K562 (cell line): ENCODE data around the gene OR1I1. TPM values are rescaled to one million over a fixed set of nuclear protein-coding genes. Genes with fewer than 3 reads are reported as not detected.

Experiments
- ATAC-seq: fragments of 200-7000 bp; cut with Tn5 transposase; 3 replicates; pipeline ENCODE4 v1.9.1; 2020; ENCODE audit warnings: moderate library complexity
- BruUV-seq: library from RNA; stranded (reverse); fragments of 400-500 nt; replicated peaks from 2 replicates; lab custom pipeline; 2021; lab: Mats Ljungman, UMichigan
- CTCF ChIA-PET: fragments of 300-600 bp; formaldehyde crosslinking; extraction: SDS; loops from one replicate; lab custom pipeline; 2021; ENCODE audit warnings: low intra/inter-chr PET ratio; lab: Yijun Ruan, JAX
- POLR2A ChIA-PET: fragments of 300-600, 350-650 bp; sonication (Branson Sonifier 250); formaldehyde crosslinking; extraction: SDS; loops from one replicate; lab custom pipeline; 2021; ENCODE audit warnings: antibody characterized with exemption, inconsistent platforms; lab: Yijun Ruan, JAX
- DNase-seq, 4 experiments: peaks; one replicate each; pipeline versions ENCODE4 v3.0.0 to v3.0.0-alpha.2; 2011 to 2018; ENCODE audit warnings: low spot score in 3 of 4, mixed read lengths in 3 of 4; ENCODE audit errors: extremely low read depth in 1 of 4
- FAIRE-seq: peaks from 2 replicates; lab custom pipeline; 2011; peaks lifted over from hg19 to GRCh38; lab: Jason Lieb, UNC
- H2AFZ ChIP-seq: 2 replicates; pipeline ENCODE4 v1.6.0; 2011; ENCODE audit warnings: low read depth, low read length, control low read depth, inconsistent platforms
- H3K27ac ChIP-seq: fragments of 200-600 bp; 3 replicates; pipeline ENCODE4 v1.8.0; 2011; ENCODE audit warnings: low read depth, mild to moderate bottlenecking, control low read depth, inconsistent platforms, low read length, moderate library complexity, mixed read lengths; ENCODE audit errors: extremely low read depth
- H3K27me3 ChIP-seq, 2 experiments: fragments of 300-600 bp in 1 of 2; 2 replicates in 1 of 2; 3 replicates in 1 of 2; pipeline versions ENCODE4 v1.6.0 to v1.8.0; 2011; ENCODE audit warnings: inconsistent platforms in 2 of 2, low read length in 2 of 2, mild to moderate bottlenecking in 1 of 2, mixed read lengths in 1 of 2, moderate library complexity in 1 of 2; ENCODE audit not compliant: control insufficient read depth in 2 of 2, insufficient read depth in 2 of 2
- H3K36me3 ChIP-seq: fragments of 300-600 bp; 3 replicates; pipeline ENCODE4 v1.8.0; 2011; ENCODE audit warnings: mild to moderate bottlenecking, low read length, inconsistent platforms; ENCODE audit not compliant: control insufficient read depth, insufficient read depth
- H3K4me1 ChIP-seq, 2 experiments: fragments of 200-600 bp in 1 of 2; replicated peaks in 1 of 2; 2 replicates in 1 of 2; 3 replicates in 1 of 2; pipeline versions ENCODE4 v1.5.1 to v1.8.0; 2011; ENCODE audit warnings: inconsistent platforms in 2 of 2, low read length in 2 of 2, mild to moderate bottlenecking in 1 of 2, mixed read lengths in 1 of 2, moderate library complexity in 1 of 2; ENCODE audit not compliant: control insufficient read depth in 2 of 2, insufficient read depth in 2 of 2
- H3K4me2 ChIP-seq: 2 replicates; pipeline ENCODE4 v1.6.1; 2011; ENCODE audit warnings: low read length, control low read depth, inconsistent platforms, mixed read lengths; ENCODE audit not compliant: insufficient read depth
- H3K4me3 ChIP-seq: fragments of 200-600 bp; sonication (generic), shearing (Covaris generic); 2 replicates; pipeline ENCODE4 v1.5.1; 2016; ENCODE audit warnings: control low read depth, inconsistent platforms
- H3K79me2 ChIP-seq: fragments of 200-600 bp; 3 replicates; pipeline ENCODE4 v1.8.0; 2011; ENCODE audit warnings: low read length, inconsistent platforms; ENCODE audit not compliant: control insufficient read depth, insufficient read depth
- H3K9ac ChIP-seq, 2 experiments: 2 replicates each; pipeline versions ENCODE4 v1.6.0 to v1.6.1; 2011; ENCODE audit warnings: low read depth in 2 of 2, low read length in 2 of 2, control low read depth in 1 of 2, inconsistent platforms in 1 of 2, mild to moderate bottlenecking in 1 of 2, mixed read lengths in 1 of 2; ENCODE audit not compliant: insufficient read depth in 1 of 2
- H3K9me1 ChIP-seq: one replicate; pipeline ENCODE4 v1.6.0; 2011; ENCODE audit warnings: inconsistent platforms, mild to moderate bottlenecking, low read length, moderate library complexity; ENCODE audit not compliant: control insufficient read depth, insufficient read depth
- H3K9me3 ChIP-seq: replicated peaks from 2 replicates; pipeline ENCODE4 v1.5.1; 2011; ENCODE audit warnings: low read depth, low read length, inconsistent platforms; ENCODE audit not compliant: control insufficient read depth, insufficient read depth
- H4K20me1 ChIP-seq: replicated peaks from 2 replicates; pipeline ENCODE4 v1.6.1; 2011; ENCODE audit warnings: low read length, inconsistent platforms, mixed read lengths; ENCODE audit not compliant: control insufficient read depth, insufficient read depth
- BRF1 ChIP-seq: IDR thresholded peaks from 3 replicates; pipeline ENCODE4 v1.6.1; 2011; ENCODE audit warnings: borderline replicate concordance, mild to moderate bottlenecking; ENCODE audit not compliant: insufficient read length; ENCODE audit errors: extremely low read depth
- DEAF1 ChIP-seq: fragments of 450-650 bp; formaldehyde crosslinking; IDR thresholded peaks from 2 replicates; pipeline ENCODE4 v1.4.0; 2020; ENCODE audit warnings: mild to moderate bottlenecking, moderate library complexity
- ETS2 ChIP-seq: IDR thresholded peaks from 2 replicates; pipeline ENCODE4 v1.6.1; 2016; ENCODE audit warnings: borderline replicate concordance, missing genetic modification characterization, mild to moderate bottlenecking, moderate library complexity, missing compliant biosample characterization; ENCODE audit not compliant: poor library complexity, severe bottlenecking
- FOSL1 ChIP-seq: fragments of 200-800 bp; sonication (Bioruptor generic); conservative IDR thresholded peaks from 2 replicates; pipeline ENCODE4 v1.6.1; 2016; ENCODE audit warnings: missing genetic modification characterization, missing compliant biosample characterization
- IRF2 ChIP-seq: sonication (generic); formaldehyde crosslinking; IDR thresholded peaks from 2 replicates; pipeline ENCODE4 v1.8.1; 2022; ENCODE audit warnings: mild to moderate bottlenecking, missing genetic modification reagents
- MYC ChIP-seq, 2 experiments: fragments of 250-450 bp in 1 of 2; sonication (Bioruptor Pico) in 1 of 2; IDR thresholded peaks; 2 replicates each; pipeline versions ENCODE4 v1.5.1 to v1.6.1; 2012 to 2021; ENCODE audit warnings: low read depth in 2 of 2, borderline replicate concordance in 1 of 2, improper control_type of control experiment in 1 of 2, low read length in 1 of 2, mild to moderate bottlenecking in 1 of 2, moderate library complexity in 1 of 2
- RAD21 ChIP-seq, 2 experiments: fragments of 250-450 bp in 1 of 2; fragments of 450-650 bp in 1 of 2; sonication (Bioruptor Pico) in 1 of 2; formaldehyde crosslinking in 1 of 2; IDR thresholded peaks in 1 of 2; conservative IDR thresholded peaks in 1 of 2; 2 replicates each; pipeline versions ENCODE4 v1.4.0 to v1.8.0; 2020 to 2022; ENCODE audit warnings: mild to moderate bottlenecking in 2 of 2, moderate library complexity in 1 of 2
- SMARCB1 ChIP-seq: IDR thresholded peaks from 2 replicates; pipeline ENCODE4 v1.6.1; 2011; ENCODE audit warnings: improper control_type of control experiment, low read depth; ENCODE audit not compliant: insufficient read length
- SMC3 ChIP-seq: conservative IDR thresholded peaks from 2 replicates; pipeline ENCODE4 v1.6.1; 2011; ENCODE audit warnings: low read depth, low read length, improper control_type of control experiment; ENCODE audit not compliant: insufficient read depth
- ZNF384 ChIP-seq: IDR thresholded peaks from 2 replicates; pipeline ENCODE4 v1.6.1; 2012; ENCODE audit warnings: low read depth, low read length, improper control_type of control experiment
- WGBS: fragments of 100-300 bp; shearing (Covaris generic); methylation state at CpG from one replicate; pipeline ENCODE4 v1.1.6; 2016; ENCODE audit warnings: low coverage, mixed read lengths; ENCODE audit not compliant: insufficient coverage; ENCODE audit errors: missing lambda C conversion rate; 5-methylcytosine and 5-hydroxymethylcytosine counted together
- in situ Hi-C: fragments of 300-500 bp; cut with MboI; formaldehyde crosslinking; loops from 4 replicates; pipeline ENCODE4 v1.15.0; 2018; ENCODE audit warnings: inconsistent platforms, mixed read lengths
- intact Hi-C: fragments of 100-400 bp; cut with micrococcal nuclease; formaldehyde crosslinking; loops from 2 replicates; pipeline ENCODE4 v1.14.2; 2022
- polyA plus RNA-seq, 8 experiments: library from polyadenylated mRNA; depleted of rRNA in 4 of 8; stranded (reverse) in 5 of 8; unstranded in 3 of 8; fragments of >200 nt; fragmentation: Nextera tagmentation in 2 of 8; fragmentation: Illumina TruSeq in 1 of 8; extraction: Ambion mirVana in 2 of 8; extraction: Trizol in 1 of 8; gene quantifications; 2 replicates each; pipeline versions ENCODE4 v1.2.1 to v1.2.3, GENCODE V29; 2011 to 2014; ENCODE audit warnings: inconsistent platforms in 1 of 8, missing spikeins in 1 of 8
- total RNA-seq, 7 experiments: library from RNA; depleted of rRNA in 6 of 7; stranded (reverse); fragments of >200 nt in 6 of 7; fragmentation: Illumina TruSeq in 2 of 7; extraction: Trizol in 2 of 7; gene quantifications; 2 replicates each; pipeline versions ENCODE4 v1.2.1 to v1.2.3, GENCODE V29; 2011 to 2021; ENCODE audit warnings: low replicate concordance in 1 of 7
- TF ChIP-seq, protein P1 (sequence below): fragments of 450-650 bp; formaldehyde crosslinking; IDR thresholded peaks from 2 replicates; pipeline ENCODE4 v1.4.0; 2020; ENCODE audit warnings: mild to moderate bottlenecking
- TF ChIP-seq, protein P2 (sequence below): sonication (generic); formaldehyde crosslinking; IDR thresholded peaks from 2 replicates; pipeline ENCODE4 v1.9.0; 2022; ENCODE audit warnings: mild to moderate bottlenecking, missing genetic modification reagents
- TF ChIP-seq, protein P3 (sequence below), 3 experiments: IDR thresholded peaks in 2 of 3; conservative IDR thresholded peaks in 1 of 3; 2 replicates each; pipeline ENCODE4 v1.5.1; 2011 to 2012; ENCODE audit warnings: low read length in 3 of 3, mild to moderate bottlenecking in 3 of 3, control low read depth in 2 of 3, improper control_type of control experiment in 1 of 3, inconsistent platforms in 1 of 3, low read depth in 1 of 3, mixed read lengths in 1 of 3, moderate library complexity in 1 of 3; ENCODE audit not compliant: insufficient read depth in 2 of 3

Gene OR1I1
- total and polyA plus RNA-seq, 9 of the 15 experiments (the other 6 are each of a cell fraction or from before 2014, with no cell fraction given), result not detected

DNA sequence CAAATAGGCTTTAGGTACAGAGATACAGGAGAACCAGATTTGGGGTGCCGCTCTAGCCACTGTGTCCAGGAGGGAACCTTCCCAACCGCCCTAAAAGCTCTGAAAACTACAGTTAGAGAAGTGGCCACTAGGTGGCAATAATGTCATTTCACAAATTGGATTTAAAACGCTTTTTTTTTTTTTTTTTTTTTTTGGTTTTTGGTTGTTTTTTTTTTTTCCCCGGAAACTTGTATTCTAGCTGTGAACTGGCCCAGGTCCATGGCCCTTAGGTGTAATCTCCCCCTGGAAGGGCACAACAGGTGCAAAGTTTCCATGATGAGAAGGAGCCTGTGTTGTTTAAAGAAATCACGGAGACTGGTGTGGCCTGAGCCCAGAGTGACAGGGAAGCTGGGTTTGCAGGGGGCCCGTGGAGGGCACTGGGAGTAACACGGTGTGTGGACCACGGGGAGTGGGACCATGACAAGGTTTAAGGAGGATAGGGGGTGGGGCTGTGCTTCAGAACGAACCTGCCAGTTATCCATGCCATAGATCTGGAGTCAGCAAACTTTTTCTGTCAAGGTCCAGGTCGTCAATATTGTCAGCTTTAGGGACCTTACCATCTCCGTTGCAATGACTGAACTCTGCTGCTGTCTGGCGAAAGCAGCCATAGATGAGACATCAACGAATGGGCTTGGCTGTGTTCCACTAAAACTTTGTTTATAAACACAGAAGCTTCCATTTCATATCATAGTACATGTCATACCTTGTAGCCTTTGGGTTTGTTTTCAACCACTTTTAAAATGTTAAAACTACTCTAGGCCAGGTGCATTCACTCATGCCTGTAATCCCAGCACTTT, 10.1 kb downstream of the OR1I1 start:
- POLR2A ChIA-PET, result interaction anchor here (0.6 to 1.0 kb wide), 4 partner anchors 18 to 929 kb away, joined by 3 to 6 read pairs (median 4); no protein-coding TSS in a partner anchor
- H3K4me2 ChIP-seq, result no peak overlapping the region
- TF ChIP-seq, protein P1, sequence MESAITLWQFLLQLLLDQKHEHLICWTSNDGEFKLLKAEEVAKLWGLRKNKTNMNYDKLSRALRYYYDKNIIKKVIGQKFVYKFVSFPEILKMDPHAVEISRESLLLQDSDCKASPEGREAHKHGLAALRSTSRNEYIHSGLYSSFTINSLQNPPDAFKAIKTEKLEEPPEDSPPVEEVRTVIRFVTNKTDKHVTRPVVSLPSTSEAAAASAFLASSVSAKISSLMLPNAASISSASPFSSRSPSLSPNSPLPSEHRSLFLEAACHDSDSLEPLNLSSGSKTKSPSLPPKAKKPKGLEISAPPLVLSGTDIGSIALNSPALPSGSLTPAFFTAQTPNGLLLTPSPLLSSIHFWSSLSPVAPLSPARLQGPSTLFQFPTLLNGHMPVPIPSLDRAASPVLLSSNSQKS (CRISPR knock-in tag), result no peak
- TF ChIP-seq FOSL1 (tag) (no peak), BRF1 (no peak), SMARCB1 (no peak), SMC3 (peak; percentile 31), IRF2 (CRISPR knock-in tag) (no peak), MYC (IDR thresholded peaks at IDR 0.05; ENCODE audit: low read depth, low read length) (no peak), MYC (CRISPR knock-in tag; IDR thresholded peaks at IDR 0.05; ENCODE audit: borderline replicate concordance, low read depth) (no peak), ZNF384 (peak; percentile 98), ETS2 (no peak), DEAF1 (CRISPR knock-in tag) (0 out of 2 replicates have a peak, but pooled peaks have one; percentile 21), RAD21 (CRISPR knock-in tag; conservative IDR thresholded peaks at IDR 0.05 in 1 of 2, IDR thresholded peaks at IDR 0.05 in 1 of 2) (peak; percentile 23 to 37; a peak in 2 of 4 replicates)
- TF ChIP-seq, protein P2, sequence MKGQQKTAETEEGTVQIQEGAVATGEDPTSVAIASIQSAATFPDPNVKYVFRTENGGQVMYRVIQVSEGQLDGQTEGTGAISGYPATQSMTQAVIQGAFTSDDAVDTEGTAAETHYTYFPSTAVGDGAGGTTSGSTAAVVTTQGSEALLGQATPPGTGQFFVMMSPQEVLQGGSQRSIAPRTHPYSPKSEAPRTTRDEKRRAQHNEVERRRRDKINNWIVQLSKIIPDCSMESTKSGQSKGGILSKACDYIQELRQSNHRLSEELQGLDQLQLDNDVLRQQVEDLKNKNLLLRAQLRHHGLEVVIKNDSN (CRISPR knock-in tag), result no peak
- TF ChIP-seq, protein P3, sequence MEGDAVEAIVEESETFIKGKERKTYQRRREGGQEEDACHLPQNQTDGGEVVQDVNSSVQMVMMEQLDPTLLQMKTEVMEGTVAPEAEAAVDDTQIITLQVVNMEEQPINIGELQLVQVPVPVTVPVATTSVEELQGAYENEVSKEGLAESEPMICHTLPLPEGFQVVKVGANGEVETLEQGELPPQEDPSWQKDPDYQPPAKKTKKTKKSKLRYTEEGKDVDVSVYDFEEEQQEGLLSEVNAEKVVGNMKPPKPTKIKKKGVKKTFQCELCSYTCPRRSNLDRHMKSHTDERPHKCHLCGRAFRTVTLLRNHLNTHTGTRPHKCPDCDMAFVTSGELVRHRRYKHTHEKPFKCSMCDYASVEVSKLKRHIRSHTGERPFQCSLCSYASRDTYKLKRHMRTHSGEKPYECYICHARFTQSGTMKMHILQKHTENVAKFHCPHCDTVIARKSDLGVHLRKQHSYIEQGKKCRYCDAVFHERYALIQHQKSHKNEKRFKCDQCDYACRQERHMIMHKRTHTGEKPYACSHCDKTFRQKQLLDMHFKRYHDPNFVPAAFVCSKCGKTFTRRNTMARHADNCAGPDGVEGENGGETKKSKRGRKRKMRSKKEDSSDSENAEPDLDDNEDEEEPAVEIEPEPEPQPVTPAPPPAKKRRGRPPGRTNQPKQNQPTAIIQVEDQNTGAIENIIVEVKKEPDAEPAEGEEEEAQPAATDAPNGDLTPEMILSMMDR (IDR thresholded peaks at IDR 0.05 in 2 of 3, conservative IDR thresholded peaks at IDR 0.05 in 1 of 3; ENCODE audit: insufficient read depth in 2 of 3, low read depth in 1 of 3, low read length in 3 of 3), result peak; percentile 60 to 72 (median 62)
- TF ChIP-seq, all 486 proteins: peak for 5
- Histone ChIP-seq H3K27me3 (peaks cover 0 to 7% of the 10 kb centered on the region in 2 experiments; a peak in 1 of 5 replicates), H3K9me1 (no peaks in the 10 kb centered on the region), H3K27ac (no peak overlapping the region), H3K9me3 (no peaks in the 10 kb centered on the region), H3K4me3 (no peak overlapping the region), H3K36me3 (no peaks in the 10 kb centered on the region), H4K20me1 (0 out of 2 replicates have a peak, but pooled peaks cover 5% of the 10 kb centered on the region), H3K9ac (no peak overlapping the region), H2AFZ (no peak overlapping the region), H3K4me1 (no peaks in the 10 kb centered on the region), H3K79me2 (no peaks in the 10 kb centered on the region)
- DNase-seq (peak in 3 of 4 experiments; percentile 53 to 77 (median 53)), FAIRE-seq (peak; percentile 82), ATAC-seq (peak; percentile 80)
- in situ Hi-C loops, result loop anchor here (10.0 kb wide), 1 partner anchor 463 kb away; no protein-coding TSS in a partner anchor
- CTCF ChIA-PET, result interaction anchor here (0.6 to 1.5 kb wide), 4 partner anchors 59 to 1091 kb away, joined by 3 to 14 read pairs (median 4); no protein-coding TSS in a partner anchor
- intact Hi-C loops, result loop anchor here (5.0 kb wide), 1 partner anchor 465 kb away; no protein-coding TSS in a partner anchor
- 2% methylated on average over 11 of the region's 13 CpGs for WGBS
- no TSS peak for BruUV-seq
